ENCODE data around the gene SIAH1. TPM values are rescaled to one million over a fixed set of nuclear protein-coding genes. Genes with fewer than 3 reads are reported as not detected.
"Not testable (repeated sequence)": the region's sequence is repeated elsewhere in the genome, so short reads cannot be mapped to it uniquely, and the experiment has no call there.

The SIAH1 gene
- total RNA-seq, 1 donor from 2014 or later = 11.5 TPM

DNA sequence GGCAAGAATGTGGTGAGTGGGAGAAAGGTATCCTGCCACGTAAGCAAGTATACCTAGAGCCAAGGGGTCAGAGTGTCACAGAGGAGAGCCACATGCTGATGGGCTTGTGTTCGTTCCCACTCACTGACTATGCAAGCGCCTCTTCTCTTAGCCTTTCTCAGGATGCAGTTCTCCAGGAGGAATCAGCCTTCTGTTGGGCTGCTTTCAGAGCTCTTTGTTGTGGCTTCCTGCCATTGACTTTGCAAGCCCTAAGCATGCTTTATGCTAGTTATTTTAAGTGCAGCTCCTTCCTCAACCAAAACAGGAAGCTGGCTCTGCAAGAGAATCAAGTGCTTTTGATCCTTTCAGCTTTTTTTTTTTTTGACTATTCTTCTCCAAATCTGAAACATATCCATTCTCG, 66.6 kb downstream of the SIAH1 start:
- H3K9me3 ChIP-seq (replicated peaks) = peaks cover 5% of the 10 kb centered on the region
- peaks cover 12% of the 10 kb centered on the region for H3K36me3 ChIP-seq
- intact Hi-C loops (cut with micrococcal nuclease) = no loop called here
- H3K27me3 ChIP-seq (ENCODE audit: low read depth) = no peaks in the 10 kb centered on the region
- H3K27ac ChIP-seq (replicated peaks) = peak overlapping the region; percentile 79
- H3K4me3 ChIP-seq = peak overlapping the region; percentile 8
- peaks cover 52% of the 10 kb centered on the region for H3K4me1 ChIP-seq
- DNase-seq = no peak
- TF ChIP-seq, protein P1, sequence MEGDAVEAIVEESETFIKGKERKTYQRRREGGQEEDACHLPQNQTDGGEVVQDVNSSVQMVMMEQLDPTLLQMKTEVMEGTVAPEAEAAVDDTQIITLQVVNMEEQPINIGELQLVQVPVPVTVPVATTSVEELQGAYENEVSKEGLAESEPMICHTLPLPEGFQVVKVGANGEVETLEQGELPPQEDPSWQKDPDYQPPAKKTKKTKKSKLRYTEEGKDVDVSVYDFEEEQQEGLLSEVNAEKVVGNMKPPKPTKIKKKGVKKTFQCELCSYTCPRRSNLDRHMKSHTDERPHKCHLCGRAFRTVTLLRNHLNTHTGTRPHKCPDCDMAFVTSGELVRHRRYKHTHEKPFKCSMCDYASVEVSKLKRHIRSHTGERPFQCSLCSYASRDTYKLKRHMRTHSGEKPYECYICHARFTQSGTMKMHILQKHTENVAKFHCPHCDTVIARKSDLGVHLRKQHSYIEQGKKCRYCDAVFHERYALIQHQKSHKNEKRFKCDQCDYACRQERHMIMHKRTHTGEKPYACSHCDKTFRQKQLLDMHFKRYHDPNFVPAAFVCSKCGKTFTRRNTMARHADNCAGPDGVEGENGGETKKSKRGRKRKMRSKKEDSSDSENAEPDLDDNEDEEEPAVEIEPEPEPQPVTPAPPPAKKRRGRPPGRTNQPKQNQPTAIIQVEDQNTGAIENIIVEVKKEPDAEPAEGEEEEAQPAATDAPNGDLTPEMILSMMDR (IDR thresholded peaks at IDR 0.05; ENCODE audit: borderline replicate concordance) = no peak

DNA sequence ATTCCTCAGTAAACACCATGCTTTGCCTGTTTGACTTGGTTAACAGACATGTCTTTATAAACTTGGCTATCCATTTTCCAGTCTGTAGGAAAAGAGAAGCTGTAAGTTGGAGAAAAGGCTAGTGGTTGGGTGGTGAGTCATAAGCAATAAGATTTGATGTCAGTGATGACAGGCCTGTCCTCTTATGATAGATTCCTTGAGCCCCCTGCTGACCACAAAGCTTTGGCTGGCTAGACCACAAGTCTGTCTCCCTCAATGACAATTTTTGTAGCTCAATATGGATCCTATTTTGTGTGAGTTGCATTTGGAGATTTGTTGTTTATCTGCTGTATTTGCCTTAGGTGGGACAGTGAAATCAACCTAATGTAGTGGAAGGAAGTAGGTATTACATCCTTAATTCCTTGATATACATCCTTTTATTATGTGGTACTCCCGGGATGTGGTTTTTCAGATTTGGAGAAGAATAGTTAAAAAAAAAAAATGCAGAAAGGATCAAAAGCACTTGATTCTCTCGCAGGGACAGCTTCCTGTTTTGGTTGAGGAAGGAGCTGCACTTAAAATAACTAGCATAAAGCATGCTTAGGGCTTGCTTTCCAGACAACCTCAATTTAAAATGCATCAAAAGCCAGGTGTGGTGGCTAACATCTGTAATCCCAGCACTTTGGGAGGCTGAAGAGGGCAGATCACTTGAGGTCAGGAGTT, 67.4 kb downstream of the SIAH1 start:
- Histone ChIP-seq H3K4me3 (no peak overlapping the region), H3K27ac (replicated peaks) (peak overlapping the region; percentile 79), H3K9me3 (replicated peaks) (peaks cover 13% of the 10 kb centered on the region), H3K36me3 (peaks cover 20% of the 10 kb centered on the region), H3K27me3 (ENCODE audit: low read depth) (no peaks in the 10 kb centered on the region), H3K4me1 (peaks cover 47% of the 10 kb centered on the region)
- intact Hi-C loops (cut with micrococcal nuclease) = no loop called here
- no peak for DNase-seq
- TF ChIP-seq, protein P1 (IDR thresholded peaks at IDR 0.05; ENCODE audit: borderline replicate concordance) = no peak

DNA sequence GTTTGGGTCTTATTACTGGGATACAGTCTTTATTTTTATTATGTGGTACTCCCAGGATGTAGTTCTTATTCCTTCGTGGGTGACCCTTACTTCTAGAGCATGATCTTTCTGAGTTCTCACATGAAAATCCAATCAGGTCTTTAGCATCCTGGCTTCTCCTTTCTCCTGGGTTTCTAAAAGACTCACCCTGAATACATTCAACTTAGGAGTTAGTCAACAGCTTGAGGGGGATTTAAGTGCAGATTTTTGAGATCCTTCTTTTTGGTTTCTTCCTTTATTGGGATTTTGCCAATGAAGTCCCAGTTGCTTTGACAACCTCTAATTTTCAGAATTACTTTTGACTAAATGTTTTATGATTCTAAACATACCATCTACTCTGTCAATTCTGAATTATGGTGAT, 68.2 kb downstream of the SIAH1 start:
- Histone ChIP-seq H3K9me3 (replicated peaks) (peaks cover 21% of the 10 kb centered on the region), H3K27ac (replicated peaks) (peak overlapping the region; percentile 79), H3K36me3 (peaks cover 20% of the 10 kb centered on the region), H3K4me1 (peaks cover 47% of the 10 kb centered on the region), H3K4me3 (no peak overlapping the region), H3K27me3 (ENCODE audit: low read depth) (no peaks in the 10 kb centered on the region)
- TF ChIP-seq, protein P1 (IDR thresholded peaks at IDR 0.05; ENCODE audit: borderline replicate concordance) = no peak
- no peak for DNase-seq
- intact Hi-C loops (cut with micrococcal nuclease) = no loop called here

DNA sequence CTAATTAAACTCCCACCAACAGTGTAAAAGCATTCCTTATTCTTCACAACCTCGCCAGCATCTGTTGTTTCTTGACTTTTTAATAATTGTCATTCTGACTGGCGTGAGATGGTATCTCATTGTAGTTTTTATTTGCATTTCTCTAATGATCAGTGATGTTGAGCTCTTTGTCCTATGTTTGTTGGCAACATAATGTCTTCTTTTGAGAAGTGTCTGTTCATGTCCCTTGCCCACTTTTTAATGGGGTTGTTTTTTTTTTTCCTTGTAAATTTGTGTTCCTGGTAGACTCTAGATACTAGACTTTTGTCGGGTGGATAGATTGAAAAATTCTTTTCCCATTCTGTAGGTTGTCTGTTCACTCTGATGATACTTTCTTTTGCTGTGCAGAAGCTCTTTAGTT, 71.3 kb downstream of the SIAH1 start:
- H3K4me3 ChIP-seq; H3K27me3 ChIP-seq (ENCODE audit: low read depth); H3K27ac ChIP-seq (replicated peaks); intact Hi-C loops (cut with micrococcal nuclease); DNase-seq: not testable (repeated sequence)
- peaks cover 52% of the 10 kb centered on the region for H3K9me3 ChIP-seq (replicated peaks)
- peaks cover 22% of the 10 kb centered on the region for H3K4me1 ChIP-seq
- peaks cover 52% of the 10 kb centered on the region for H3K36me3 ChIP-seq

DNA sequence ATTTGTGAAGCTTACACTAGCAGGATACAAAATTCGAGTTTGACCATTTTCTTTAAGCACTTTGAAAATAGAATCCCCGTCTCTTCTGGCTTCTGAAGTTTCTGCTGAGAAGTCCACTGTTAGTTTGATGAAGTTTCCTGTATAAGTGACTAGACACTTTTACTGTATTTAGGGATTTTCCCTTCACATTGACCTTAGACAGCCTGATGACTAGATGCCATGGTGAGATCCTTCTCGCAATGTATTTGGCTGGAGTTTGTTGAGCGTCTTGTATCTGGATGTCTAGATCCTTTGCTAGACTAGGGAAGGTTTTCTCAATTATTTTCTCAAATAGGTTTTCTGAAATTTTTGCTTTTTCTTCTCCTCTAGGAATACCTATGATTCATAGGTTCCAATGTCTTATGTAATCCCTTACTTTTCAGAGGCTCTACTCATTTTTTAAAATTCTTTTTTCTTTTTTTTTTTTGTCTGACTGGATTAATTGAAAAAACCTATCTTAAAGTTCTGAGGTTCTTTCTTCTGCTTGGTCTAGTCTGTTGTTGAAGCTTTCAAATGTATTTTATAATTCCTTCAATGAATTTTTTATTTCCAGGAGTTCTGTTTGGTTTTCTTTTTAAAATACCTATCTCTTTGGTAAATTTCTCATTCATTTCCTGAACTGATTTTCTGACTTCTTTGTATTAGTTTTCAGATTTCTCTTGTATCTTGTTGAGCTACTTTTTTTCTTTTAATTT, 74.1 kb downstream of the SIAH1 start:
- intact Hi-C loops (cut with micrococcal nuclease) = no loop called here
- peaks cover 63% of the 10 kb centered on the region for H3K9me3 ChIP-seq (replicated peaks)
- H3K36me3 ChIP-seq = peaks cover 74% of the 10 kb centered on the region
- no peaks in the 10 kb centered on the region for H3K4me1 ChIP-seq
- H3K4me3 ChIP-seq = no peak overlapping the region
- H3K27me3 ChIP-seq (ENCODE audit: low read depth) = no peaks in the 10 kb centered on the region
- H3K27ac ChIP-seq (replicated peaks) = no peak overlapping the region
- no peak for DNase-seq
- TF ChIP-seq, protein P1 (IDR thresholded peaks at IDR 0.05; ENCODE audit: borderline replicate concordance) = no peak

Other genes starting within 250 kb of the SIAH1 start
- not detected for gene ABCC12, start 229.4 kb downstream of the SIAH1 start, total RNA-seq
- gene LONP2, start 141.1 kb downstream of the SIAH1 start, total RNA-seq = 67.8 TPM
- gene ABCC11, start 137.9 kb downstream of the SIAH1 start, total RNA-seq = 0.05 TPM
- gene N4BP1, start 224.8 kb upstream of the SIAH1 start, total RNA-seq = 18.3 TPM

All from left ventricle myocardium inferior (tissue), 1 donor.